ENCODE results near the gene HK3. TPM values are rescaled to one million over a fixed set of nuclear protein-coding genes. Genes with fewer than 3 reads are reported as not detected.

The HK3 gene
- total and polyA plus RNA-seq, 7 experiments from 2014 or later, result 0.27 to 118 (median 2.0) TPM; not detected in 1

GRCh38 chr5:176851871-176852658 lies 47.1 kb downstream of the HK3 start:
- Mint-ChIP-seq H3K9me3 (no peaks in the 10 kb centered on the region), H3K4me3 (no peak overlapping the region), H3K27ac (no peak overlapping the region), H3K4me1 (peaks cover 0 to 3% (median 0%) of the 10 kb centered on the region in 7 donors), H3K36me3 (no peaks in the 10 kb centered on the region), H3K27me3 (peaks cover 0 to 26% (median 13%) of the 10 kb centered on the region in 5 donors)
- intact Hi-C loops (cut with micrococcal nuclease), result no loop called here
- ATAC-seq (no peak), DNase-seq (no peak)
- H3K4me1 ChIP-seq (ENCODE audit: control insufficient read depth in 2 of 2, insufficient read depth in 2 of 2, low read length in 2 of 2), result no peaks in the 10 kb centered on the region
- POLR2A ChIA-PET, result interaction anchor here (0.6 kb wide), 1 partner anchor 1450 kb away, joined by 4 read pairs; no protein-coding TSS in a partner anchor
- H3K27ac ChIP-seq (ENCODE audit: low read depth, low read length), result no peak overlapping the region
- H3K9me3 ChIP-seq (ENCODE audit: control insufficient read depth in 2 of 3, low read length in 3 of 3), result no peaks in the 10 kb centered on the region
- no peak overlapping the region for H3K4me3 ChIP-seq (ENCODE audit: low read length)
- no peaks in the 10 kb centered on the region for H3K36me3 ChIP-seq (ENCODE audit: control insufficient read depth in 2 of 3, insufficient read depth in 3 of 3, low read length in 3 of 3)
- H3K27me3 ChIP-seq (ENCODE audit: control insufficient read depth in 2 of 2, insufficient read depth in 2 of 2, low read length in 2 of 2), result no peaks in the 10 kb centered on the region
- CTCF ChIA-PET, result no interaction called here

GRCh38 chr5:176851380-176851779 lies 47.8 kb downstream of the HK3 start:
- Mint-ChIP-seq H3K9me3 (no peaks in the 10 kb centered on the region), H3K36me3 (no peaks in the 10 kb centered on the region), H3K4me3 (no peak overlapping the region), H3K27me3 (peaks cover 0 to 25% (median 12%) of the 10 kb centered on the region in 5 donors), H3K27ac (no peak overlapping the region), H3K4me1 (peaks cover 0 to 3% (median 0%) of the 10 kb centered on the region in 7 donors)
- no peaks in the 10 kb centered on the region for H3K36me3 ChIP-seq (ENCODE audit: control insufficient read depth in 2 of 3, insufficient read depth in 3 of 3, low read length in 3 of 3)
- intact Hi-C loops (cut with micrococcal nuclease), result no loop called here
- H3K9me3 ChIP-seq (ENCODE audit: control insufficient read depth in 2 of 3, low read length in 3 of 3), result no peaks in the 10 kb centered on the region
- no peak for ATAC-seq
- no peak overlapping the region for H3K4me3 ChIP-seq (ENCODE audit: low read length)
- no peak overlapping the region for H3K27ac ChIP-seq (ENCODE audit: low read depth, low read length)
- ChIA-PET CTCF (no interaction called here), POLR2A (interaction anchor here (0.6 kb wide), 1 partner anchor 1450 kb away, joined by 4 read pairs; no protein-coding TSS in a partner anchor)
- no peak for DNase-seq
- H3K4me1 ChIP-seq (ENCODE audit: control insufficient read depth in 2 of 2, insufficient read depth in 2 of 2, low read length in 2 of 2), result no peaks in the 10 kb centered on the region
- H3K27me3 ChIP-seq (ENCODE audit: control insufficient read depth in 2 of 2, insufficient read depth in 2 of 2, low read length in 2 of 2), result no peaks in the 10 kb centered on the region

GRCh38 chr5:176850371-176851245 lies 48.5 kb downstream of the HK3 start:
- peaks cover 0 to 3% (median 0%) of the 10 kb centered on the region in 7 donors for H3K4me1 Mint-ChIP-seq
- H3K4me3 Mint-ChIP-seq, result no peak overlapping the region
- H3K36me3 Mint-ChIP-seq, result no peaks in the 10 kb centered on the region
- no peaks in the 10 kb centered on the region for H3K36me3 ChIP-seq (ENCODE audit: control insufficient read depth in 2 of 3, insufficient read depth in 3 of 3, low read length in 3 of 3)
- H3K9me3 Mint-ChIP-seq, result no peaks in the 10 kb centered on the region
- intact Hi-C loops (cut with micrococcal nuclease), result no loop called here
- H3K27me3 Mint-ChIP-seq, result peaks cover 6 to 33% (median 16%) of the 10 kb centered on the region in 5 donors
- H3K27ac Mint-ChIP-seq, result no peak overlapping the region
- ATAC-seq (no peak), DNase-seq (no peak)
- H3K4me1 ChIP-seq (ENCODE audit: control insufficient read depth in 2 of 2, insufficient read depth in 2 of 2, low read length in 2 of 2), result no peaks in the 10 kb centered on the region
- ChIA-PET CTCF (no interaction called here), POLR2A (no interaction called here)
- no peak overlapping the region for H3K4me3 ChIP-seq (ENCODE audit: low read length)
- no peaks in the 10 kb centered on the region for H3K9me3 ChIP-seq (ENCODE audit: control insufficient read depth in 2 of 3, low read length in 3 of 3)
- no peak overlapping the region for H3K27ac ChIP-seq (ENCODE audit: low read depth, low read length)
- H3K27me3 ChIP-seq (ENCODE audit: control insufficient read depth in 2 of 2, insufficient read depth in 2 of 2, low read length in 2 of 2), result no peaks in the 10 kb centered on the region

DNA sequence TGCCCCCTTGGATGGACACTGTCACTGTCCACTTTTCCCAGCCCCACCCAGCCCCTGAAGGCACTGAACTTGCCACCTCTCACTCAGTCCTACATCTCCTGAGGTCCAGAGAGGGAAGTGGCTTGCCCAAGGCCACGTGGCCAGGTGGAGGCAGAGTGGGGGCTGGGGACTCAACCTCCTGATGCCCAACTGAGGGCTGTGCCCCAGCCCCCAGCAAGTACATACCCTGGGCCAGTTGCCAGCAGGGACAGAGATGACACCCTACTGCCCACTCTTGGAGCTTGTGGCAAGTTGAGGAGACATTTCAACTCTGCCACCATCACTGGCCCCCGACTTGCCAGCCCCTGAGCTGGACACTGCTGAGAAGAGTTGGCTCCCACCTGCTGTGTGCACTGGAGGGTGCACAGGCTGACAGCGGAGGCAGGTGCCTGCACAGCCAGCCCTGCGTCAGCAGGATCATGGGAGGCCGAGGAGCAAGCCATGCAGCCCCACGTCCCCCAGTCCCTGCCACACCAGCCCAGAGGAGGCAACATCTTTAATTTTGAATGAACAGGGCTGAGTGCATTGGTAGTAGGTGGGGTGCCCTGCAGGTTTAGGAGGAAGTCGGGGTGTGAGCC lies 49.4 kb downstream of the HK3 start:
- ChIA-PET CTCF (no interaction called here), POLR2A (interaction anchor here (0.6 kb wide), 1 partner anchor 168 kb away, joined by 3 read pairs; no protein-coding TSS in a partner anchor)
- Mint-ChIP-seq H3K4me1 (peaks cover 0 to 3% (median 0%) of the 10 kb centered on the region in 7 donors), H3K9me3 (no peaks in the 10 kb centered on the region), H3K27ac (no peak overlapping the region), H3K4me3 (no peak overlapping the region), H3K36me3 (no peaks in the 10 kb centered on the region), H3K27me3 (peaks cover 9 to 40% (median 23%) of the 10 kb centered on the region in 5 donors)
- Histone ChIP-seq H3K36me3 (ENCODE audit: control insufficient read depth in 2 of 3, insufficient read depth in 3 of 3, low read length in 3 of 3) (no peaks in the 10 kb centered on the region), H3K27me3 (ENCODE audit: control insufficient read depth in 2 of 2, insufficient read depth in 2 of 2, low read length in 2 of 2) (no peaks in the 10 kb centered on the region), H3K27ac (ENCODE audit: low read depth, low read length) (no peak overlapping the region), H3K9me3 (ENCODE audit: control insufficient read depth in 2 of 3, low read length in 3 of 3) (no peaks in the 10 kb centered on the region), H3K4me1 (ENCODE audit: control insufficient read depth in 2 of 2, insufficient read depth in 2 of 2, low read length in 2 of 2) (no peaks in the 10 kb centered on the region), H3K4me3 (ENCODE audit: low read length) (no peak overlapping the region)
- intact Hi-C loops (cut with micrococcal nuclease), result no loop called here
- DNase-seq (no peak), ATAC-seq (no peak)

GRCh38 chr5:176848651-176849050 lies 50.5 kb downstream of the HK3 start:
- intact Hi-C loops (cut with micrococcal nuclease), result no loop called here

DNA sequence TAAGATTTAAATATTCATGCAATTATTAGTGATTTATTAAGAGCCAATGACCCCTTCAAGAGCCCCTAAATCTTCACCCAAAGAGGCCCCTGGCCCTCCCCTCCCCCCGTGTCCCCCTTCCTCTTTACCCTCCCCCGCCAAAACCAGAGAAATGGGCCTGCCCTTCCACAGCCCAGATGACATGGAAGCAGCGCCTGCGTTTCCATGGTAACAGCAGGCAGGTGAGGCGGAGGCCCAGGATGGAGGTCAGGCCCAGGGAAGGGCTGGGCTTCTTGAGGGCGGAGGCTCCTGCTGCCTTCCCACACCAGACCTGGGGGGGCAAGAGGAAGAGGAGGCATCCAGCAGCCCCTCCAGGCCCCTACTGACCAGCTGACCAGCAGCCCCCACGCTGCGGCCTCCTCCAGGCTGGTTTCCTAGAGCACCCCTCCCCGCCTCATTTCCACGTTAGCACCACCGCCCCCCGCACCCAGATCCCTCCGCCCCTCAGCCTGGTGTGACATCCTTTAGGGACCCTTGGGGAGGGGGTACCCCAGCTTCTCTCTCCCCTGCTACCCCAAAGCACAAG lies 51.3 kb downstream of the HK3 start:
- no peaks in the 10 kb centered on the region for H3K9me3 ChIP-seq (ENCODE audit: control insufficient read depth in 2 of 3, low read length in 3 of 3)
- H3K36me3 ChIP-seq (ENCODE audit: control insufficient read depth in 2 of 3, insufficient read depth in 3 of 3, low read length in 3 of 3), result no peaks in the 10 kb centered on the region
- no peak overlapping the region for H3K4me3 ChIP-seq (ENCODE audit: low read length)
- Mint-ChIP-seq H3K27ac (no peak overlapping the region), H3K9me3 (no peaks in the 10 kb centered on the region), H3K4me3 (no peak overlapping the region), H3K27me3 (peaks cover 9 to 45% (median 23%) of the 10 kb centered on the region in 5 donors), H3K36me3 (no peaks in the 10 kb centered on the region), H3K4me1 (peaks cover 0 to 3% (median 0%) of the 10 kb centered on the region in 7 donors)
- H3K27ac ChIP-seq (ENCODE audit: low read depth, low read length), result no peak overlapping the region
- ChIA-PET CTCF (no interaction called here), POLR2A (no interaction called here)
- H3K4me1 ChIP-seq (ENCODE audit: control insufficient read depth in 2 of 2, insufficient read depth in 2 of 2, low read length in 2 of 2), result no peaks in the 10 kb centered on the region
- H3K27me3 ChIP-seq (ENCODE audit: control insufficient read depth in 2 of 2, insufficient read depth in 2 of 2, low read length in 2 of 2), result no peaks in the 10 kb centered on the region
- intact Hi-C loops (cut with micrococcal nuclease), result no loop called here
- DNase-seq, result no peak
- ATAC-seq, result no peak

More at GRCh38 chr5:176848651-176849050, 50.5 kb downstream of the HK3 start:
- Histone ChIP-seq H3K4me3 (ENCODE audit: low read length) (no peak overlapping the region), H3K27ac (ENCODE audit: low read depth, low read length) (no peak overlapping the region), H3K9me3 (ENCODE audit: control insufficient read depth in 2 of 3, low read length in 3 of 3) (no peaks in the 10 kb centered on the region), H3K36me3 (ENCODE audit: control insufficient read depth in 2 of 3, insufficient read depth in 3 of 3, low read length in 3 of 3) (no peaks in the 10 kb centered on the region), H3K4me1 (ENCODE audit: control insufficient read depth in 2 of 2, insufficient read depth in 2 of 2, low read length in 2 of 2) (no peaks in the 10 kb centered on the region), H3K27me3 (ENCODE audit: control insufficient read depth in 2 of 2, insufficient read depth in 2 of 2, low read length in 2 of 2) (no peaks in the 10 kb centered on the region)
- Mint-ChIP-seq H3K4me1 (peaks cover 0 to 3% (median 0%) of the 10 kb centered on the region in 7 donors), H3K36me3 (no peaks in the 10 kb centered on the region), H3K27me3 (peaks cover 9 to 46% (median 23%) of the 10 kb centered on the region in 5 donors), H3K27ac (no peak overlapping the region), H3K4me3 (no peak overlapping the region), H3K9me3 (no peaks in the 10 kb centered on the region)
- CTCF ChIA-PET, result no interaction called here
- no peak for DNase-seq
- POLR2A ChIA-PET, result no interaction called here
- no peak for ATAC-seq

Measured in naive thymus-derived CD4-positive, alpha-beta T cell (primary cell).